ENCODE data around the gene WSB1.

DNA sequence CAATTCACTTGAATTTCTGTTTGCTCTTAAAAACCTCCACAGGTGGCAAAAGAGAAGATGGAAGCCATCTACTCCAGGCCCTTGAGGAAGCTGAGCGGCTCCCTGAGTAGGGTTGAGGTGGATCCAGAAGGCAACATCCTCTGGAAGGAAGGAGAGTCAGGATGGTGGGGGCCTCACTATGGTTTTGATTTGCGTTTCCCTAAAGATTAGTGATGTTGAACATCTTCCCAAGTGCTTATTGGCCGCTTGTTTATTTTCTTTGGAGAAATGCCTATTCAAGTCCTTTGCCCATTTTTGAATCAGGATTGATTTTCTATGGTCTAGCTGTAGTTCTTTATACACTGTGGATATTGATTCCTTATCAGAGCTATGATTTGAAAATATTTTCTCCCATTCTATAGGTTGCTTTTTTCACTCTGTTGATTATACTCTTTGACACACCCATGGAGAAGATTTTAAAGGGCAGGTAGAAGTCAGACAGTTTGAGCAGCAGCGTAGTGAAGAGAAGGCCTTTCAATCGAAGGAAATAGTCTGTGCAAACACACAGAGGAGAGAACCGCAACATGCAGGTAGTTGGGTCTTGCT, 58.6 kb downstream of the WSB1 start:
- TF ChIP-seq, protein P1, sequence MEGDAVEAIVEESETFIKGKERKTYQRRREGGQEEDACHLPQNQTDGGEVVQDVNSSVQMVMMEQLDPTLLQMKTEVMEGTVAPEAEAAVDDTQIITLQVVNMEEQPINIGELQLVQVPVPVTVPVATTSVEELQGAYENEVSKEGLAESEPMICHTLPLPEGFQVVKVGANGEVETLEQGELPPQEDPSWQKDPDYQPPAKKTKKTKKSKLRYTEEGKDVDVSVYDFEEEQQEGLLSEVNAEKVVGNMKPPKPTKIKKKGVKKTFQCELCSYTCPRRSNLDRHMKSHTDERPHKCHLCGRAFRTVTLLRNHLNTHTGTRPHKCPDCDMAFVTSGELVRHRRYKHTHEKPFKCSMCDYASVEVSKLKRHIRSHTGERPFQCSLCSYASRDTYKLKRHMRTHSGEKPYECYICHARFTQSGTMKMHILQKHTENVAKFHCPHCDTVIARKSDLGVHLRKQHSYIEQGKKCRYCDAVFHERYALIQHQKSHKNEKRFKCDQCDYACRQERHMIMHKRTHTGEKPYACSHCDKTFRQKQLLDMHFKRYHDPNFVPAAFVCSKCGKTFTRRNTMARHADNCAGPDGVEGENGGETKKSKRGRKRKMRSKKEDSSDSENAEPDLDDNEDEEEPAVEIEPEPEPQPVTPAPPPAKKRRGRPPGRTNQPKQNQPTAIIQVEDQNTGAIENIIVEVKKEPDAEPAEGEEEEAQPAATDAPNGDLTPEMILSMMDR (IDR thresholded peaks at IDR 0.05): no peak
- TF ChIP-seq, protein P2, sequence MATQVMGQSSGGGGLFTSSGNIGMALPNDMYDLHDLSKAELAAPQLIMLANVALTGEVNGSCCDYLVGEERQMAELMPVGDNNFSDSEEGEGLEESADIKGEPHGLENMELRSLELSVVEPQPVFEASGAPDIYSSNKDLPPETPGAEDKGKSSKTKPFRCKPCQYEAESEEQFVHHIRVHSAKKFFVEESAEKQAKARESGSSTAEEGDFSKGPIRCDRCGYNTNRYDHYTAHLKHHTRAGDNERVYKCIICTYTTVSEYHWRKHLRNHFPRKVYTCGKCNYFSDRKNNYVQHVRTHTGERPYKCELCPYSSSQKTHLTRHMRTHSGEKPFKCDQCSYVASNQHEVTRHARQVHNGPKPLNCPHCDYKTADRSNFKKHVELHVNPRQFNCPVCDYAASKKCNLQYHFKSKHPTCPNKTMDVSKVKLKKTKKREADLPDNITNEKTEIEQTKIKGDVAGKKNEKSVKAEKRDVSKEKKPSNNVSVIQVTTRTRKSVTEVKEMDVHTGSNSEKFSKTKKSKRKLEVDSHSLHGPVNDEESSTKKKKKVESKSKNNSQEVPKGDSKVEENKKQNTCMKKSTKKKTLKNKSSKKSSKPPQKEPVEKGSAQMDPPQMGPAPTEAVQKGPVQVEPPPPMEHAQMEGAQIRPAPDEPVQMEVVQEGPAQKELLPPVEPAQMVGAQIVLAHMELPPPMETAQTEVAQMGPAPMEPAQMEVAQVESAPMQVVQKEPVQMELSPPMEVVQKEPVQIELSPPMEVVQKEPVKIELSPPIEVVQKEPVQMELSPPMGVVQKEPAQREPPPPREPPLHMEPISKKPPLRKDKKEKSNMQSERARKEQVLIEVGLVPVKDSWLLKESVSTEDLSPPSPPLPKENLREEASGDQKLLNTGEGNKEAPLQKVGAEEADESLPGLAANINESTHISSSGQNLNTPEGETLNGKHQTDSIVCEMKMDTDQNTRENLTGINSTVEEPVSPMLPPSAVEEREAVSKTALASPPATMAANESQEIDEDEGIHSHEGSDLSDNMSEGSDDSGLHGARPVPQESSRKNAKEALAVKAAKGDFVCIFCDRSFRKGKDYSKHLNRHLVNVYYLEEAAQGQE (IDR thresholded peaks at IDR 0.05): no peak
